Pons (tissue), 1 donor: Measurements from ENCODE around the gene BARHL1.

Source experiments
- DNase-seq: peaks from one replicate; pipeline ENCODE4 v3.0.0-alpha.2; 2016; ENCODE audit warnings: low spot score

The BARHL1 gene

GRCh38 chr9:132582276-132582785, at the start of gene BARHL1:
BARHL1 (plus strand) TSS chr9:132582606; CDS start chr9:132582798, 192 bp downstream.
- DNase-seq: no peak

- no peak for DNase-seq
Observed at GRCh38 chr9:132534832-132535231, 47.6 kb upstream of the BARHL1 start.

GRCh38 chr9:132536124-132536523, 46.3 kb upstream of the BARHL1 start:
- no peak for DNase-seq

- no peak for DNase-seq
Observed at GRCh38 chr9:132537352-132537751, 45.1 kb upstream of the BARHL1 start.

- DNase-seq: no peak
Observed at GRCh38 chr9:132538071-132538470, 44.3 kb upstream of the BARHL1 start.

- no peak for DNase-seq
Observed at GRCh38 chr9:132539096-132539495, 43.3 kb upstream of the BARHL1 start.

GRCh38 chr9:132541051-132541450, 41.4 kb upstream of the BARHL1 start:
- no peak for DNase-seq

GRCh38 chr9:132541870-132542830, 40.3 kb upstream of the BARHL1 start:
- DNase-seq: no peak

GRCh38 chr9:132543251-132543650, 39.2 kb upstream of the BARHL1 start:
- no peak for DNase-seq

GRCh38 chr9:132543960-132544359, 38.4 kb upstream of the BARHL1 start:
- no peak for DNase-seq

GRCh38 chr9:132545578-132545977, 36.8 kb upstream of the BARHL1 start:
- DNase-seq: no peak

- no peak for DNase-seq
Observed at GRCh38 chr9:132546148-132547051, 36.0 kb upstream of the BARHL1 start.

- DNase-seq: no peak
Observed at GRCh38 chr9:132547052-132547431, 35.4 kb upstream of the BARHL1 start.

- DNase-seq: no peak
Observed at GRCh38 chr9:132547436-132547835, 35.0 kb upstream of the BARHL1 start.

- DNase-seq: no peak
Observed at GRCh38 chr9:132547976-132548730, 34.3 kb upstream of the BARHL1 start.

- DNase-seq: no peak
Observed at GRCh38 chr9:132548751-132549640, 33.4 kb upstream of the BARHL1 start.

GRCh38 chr9:132551556-132551955, 30.9 kb upstream of the BARHL1 start:
- no peak for DNase-seq

GRCh38 chr9:132552041-132552440, 30.4 kb upstream of the BARHL1 start:
- DNase-seq: no peak

GRCh38 chr9:132554755-132555154, 27.7 kb upstream of the BARHL1 start:
- no peak for DNase-seq

- DNase-seq: no peak
Observed at GRCh38 chr9:132555528-132555927, 26.9 kb upstream of the BARHL1 start.

GRCh38 chr9:132556235-132556634, 26.2 kb upstream of the BARHL1 start:
- DNase-seq: no peak
